GM12864 (cell line): ENCODE data around the gene DGKI.

Experiments used
- DNase-seq: peaks from one replicate; pipeline ENCODE4 v3.0.0-alpha.2; 2011; ENCODE audit warnings: low read depth
- H3K4me3 ChIP-seq: 2 replicates; pipeline ENCODE4 v1.5.1; 2011; ENCODE audit warnings: mild to moderate bottlenecking, low read depth, low read length, control low read depth
- CTCF ChIP-seq: IDR thresholded peaks from 2 replicates; pipeline ENCODE4 v1.5.1; 2011; ENCODE audit warnings: low read depth, mild to moderate bottlenecking, moderate library complexity, low read length, control low read depth, inconsistent platforms; ENCODE audit errors: missing control alignments

DGKI gene

GRCh38 chr7:137846827-137847567, at the start of gene DGKI:
DGKI (minus strand) TSS chr7:137846974.
- H3K4me3 ChIP-seq, result peak within 1 kb of the TSS; percentile 23
- no peak for TF ChIP-seq CTCF
- DNase-seq, result no peak

GRCh38 chr7:137895301-137896221, 48.8 kb upstream of the DGKI start:
- TF ChIP-seq CTCF, result no peak
- peak; percentile 33 for DNase-seq
- H3K4me3 ChIP-seq, result no peak overlapping the region

- H3K4me3 ChIP-seq, result no peak overlapping the region
- DNase-seq, result no peak
- no peak for TF ChIP-seq CTCF
These were observed 46.5 kb upstream of the DGKI start for GRCh38 chr7:137893143-137893742.

GRCh38 chr7:137891016-137891655, 44.4 kb upstream of the DGKI start:
- H3K4me3 ChIP-seq, result no peak overlapping the region
- no peak for DNase-seq
- no peak for TF ChIP-seq CTCF

- TF ChIP-seq CTCF, result no peak
- no peak overlapping the region for H3K4me3 ChIP-seq
- DNase-seq, result no peak
These were observed 43.7 kb upstream of the DGKI start for GRCh38 chr7:137890449-137890921.

- TF ChIP-seq CTCF, result no peak
- DNase-seq, result no peak
- H3K4me3 ChIP-seq, result no peak overlapping the region
These were observed 41.5 kb upstream of the DGKI start for GRCh38 chr7:137888241-137888640.
